WTC11 (cell line): Measurements from ENCODE around the gene CYP11A1. TPM values are rescaled to one million over a fixed set of nuclear protein-coding genes. Genes with fewer than 3 reads are reported as not detected.
A peak's percentile ranks its signal among the peaks of the same experiment; 100 is the strongest.

Experiments
- ATAC-seq: fragments of 200-7000 bp; cut with Tn5 transposase; 2 replicates; pipeline ENCODE4 v1.10.0; 2021; ENCODE audit warnings: mild to moderate bottlenecking, moderate library complexity
- CTCF ChIA-PET: fragments of 300-600 bp; sonication (Branson Sonifier 250); formaldehyde crosslinking; loops from one replicate; lab custom pipeline; 2021; ENCODE audit warnings: antibody characterized with exemption; lab: Charles Lee
- POLR2A ChIA-PET: fragments of 350-600 bp; sonication (Branson Sonifier 250); formaldehyde crosslinking; loops from one replicate; lab custom pipeline; 2021; ENCODE audit warnings: antibody characterized with exemption; lab: Charles Lee
- DNase-seq: peaks from one replicate; pipeline ENCODE4 v3.0.0; 2021; ENCODE audit warnings: low spot score
- H3K27ac Mint-ChIP-seq: 2 replicates; pipeline ENCODE4 v1.8.0; 2021; ENCODE audit warnings: mixed read lengths
- H3K27me3 Mint-ChIP-seq: 2 replicates; pipeline ENCODE4 v1.8.0; 2021; ENCODE audit warnings: low read depth, mild to moderate bottlenecking, moderate library complexity, mixed read lengths
- H3K36me3 Mint-ChIP-seq: 2 replicates; pipeline ENCODE4 v1.8.0; 2021; ENCODE audit warnings: mixed read lengths
- H3K4me1 Mint-ChIP-seq: 2 replicates; pipeline ENCODE4 v1.8.0; 2022; ENCODE audit warnings: mixed read lengths
- H3K4me3 Mint-ChIP-seq: 2 replicates; pipeline ENCODE4 v1.8.0; 2021; ENCODE audit warnings: mild to moderate bottlenecking, moderate library complexity, mixed read lengths
- H3K9me3 Mint-ChIP-seq: 2 replicates; pipeline ENCODE4 v1.8.0; 2021; ENCODE audit warnings: mixed read lengths
- AFF4 ChIP-seq: sonication (generic); formaldehyde crosslinking; IDR thresholded peaks from 2 replicates; pipeline ENCODE4 v1.8.1; 2023; ENCODE audit warnings: mild to moderate bottlenecking, missing genetic modification reagents, borderline replicate concordance
- CREB1 ChIP-seq: sonication (generic); formaldehyde crosslinking; IDR thresholded peaks from 2 replicates; pipeline ENCODE4 v1.8.0; 2023; ENCODE audit warnings: mild to moderate bottlenecking, missing genetic modification reagents
- CREM ChIP-seq: sonication (generic); formaldehyde crosslinking; IDR thresholded peaks from 2 replicates; pipeline ENCODE4 v1.8.1; 2022; ENCODE audit warnings: mild to moderate bottlenecking, missing genetic modification reagents, moderate library complexity
- ESRRA ChIP-seq: sonication (generic); formaldehyde crosslinking; IDR thresholded peaks from 2 replicates; pipeline ENCODE4 v1.8.1; 2022; ENCODE audit warnings: mild to moderate bottlenecking, missing genetic modification reagents, borderline replicate concordance
- GRHL2 ChIP-seq: fragments of 250-450 bp; sonication (Bioruptor Pico); IDR thresholded peaks from 2 replicates; pipeline ENCODE4 v1.8.0; 2022; ENCODE audit warnings: mild to moderate bottlenecking, moderate library complexity; ENCODE audit not compliant: insufficient replicate concordance, severe bottlenecking
- MLX ChIP-seq: sonication (generic); formaldehyde crosslinking; IDR thresholded peaks from 2 replicates; pipeline ENCODE4 v1.8.1; 2023; ENCODE audit warnings: mild to moderate bottlenecking, missing genetic modification reagents, moderate library complexity
- NR3C1 ChIP-seq: sonication (generic); formaldehyde crosslinking; conservative IDR thresholded peaks from 2 replicates; pipeline ENCODE4 v1.8.1; 2023; ENCODE audit warnings: low read depth, mild to moderate bottlenecking, missing genetic modification reagents
- OVOL2 ChIP-seq: fragments of 250-450 bp; sonication (Bioruptor Pico); IDR thresholded peaks from 2 replicates; pipeline ENCODE4 v1.9.0; 2021; ENCODE audit warnings: mild to moderate bottlenecking, borderline replicate concordance
- PRDM15 ChIP-seq: sonication (generic); formaldehyde crosslinking; IDR thresholded peaks from 2 replicates; pipeline ENCODE4 v1.8.0; 2022; ENCODE audit warnings: missing genetic modification reagents
- PRRX2 ChIP-seq: fragments of 250-450 bp; sonication (Bioruptor Pico); IDR thresholded peaks from 2 replicates; pipeline ENCODE4 v1.8.0; 2021; ENCODE audit warnings: mild to moderate bottlenecking
- SMAD4 ChIP-seq: sonication (generic); formaldehyde crosslinking; IDR thresholded peaks from 2 replicates; pipeline ENCODE4 v1.8.0; 2022; ENCODE audit warnings: mild to moderate bottlenecking, missing genetic modification reagents
- SP1 ChIP-seq: sonication (generic); formaldehyde crosslinking; conservative IDR thresholded peaks from 2 replicates; pipeline ENCODE4 v1.8.1; 2022; ENCODE audit warnings: missing genetic modification reagents
- TCF7 ChIP-seq: sonication (generic); formaldehyde crosslinking; IDR thresholded peaks from 2 replicates; pipeline ENCODE4 v1.8.0; 2022; ENCODE audit warnings: mild to moderate bottlenecking, low read depth, missing genetic modification reagents, moderate library complexity
- TEAD1 ChIP-seq: sonication (generic); formaldehyde crosslinking; IDR thresholded peaks from 2 replicates; pipeline ENCODE4 v1.8.0; 2022; ENCODE audit warnings: mild to moderate bottlenecking, missing genetic modification reagents
- TP53 ChIP-seq: sonication (generic); formaldehyde crosslinking; IDR thresholded peaks from 2 replicates; pipeline ENCODE4 v1.8.1; 2023; ENCODE audit warnings: mild to moderate bottlenecking, missing genetic modification reagents
- ZNF219 ChIP-seq: sonication (generic); formaldehyde crosslinking; IDR thresholded peaks from 2 replicates; pipeline ENCODE4 v1.8.0; 2023; ENCODE audit warnings: missing genetic modification reagents, mild to moderate bottlenecking, borderline replicate concordance
- ZNF671 ChIP-seq: fragments of 250-450 bp; sonication (Bioruptor Pico); IDR thresholded peaks from 2 replicates; pipeline ENCODE4 v1.8.0; 2021; ENCODE audit warnings: mild to moderate bottlenecking
- total RNA-seq: library from RNA; stranded (reverse); gene quantifications from 3 replicates; pipeline ENCODE4 v1.2.3, GENCODE V29; 2021
- TF ChIP-seq, protein P1 (sequence below): fragments of 250-450 bp; sonication (Bioruptor Pico); IDR thresholded peaks from 2 replicates; pipeline ENCODE4 v1.9.0; 2021; ENCODE audit warnings: moderate library complexity, mild to moderate bottlenecking, inconsistent platforms, borderline replicate concordance

Gene CYP11A1
- total RNA-seq, 1 experiment from 2014 or later: 3.4 TPM

- TF ChIP-seq PRDM15 (CRISPR knock-in tag): no peak
- TF ChIP-seq CREB1: no peak
- TF ChIP-seq GRHL2 (CRISPR knock-in tag): no peak
- TF ChIP-seq ZNF671 (CRISPR knock-in tag): no peak
- no peak for TF ChIP-seq PRRX2 (CRISPR knock-in tag)
These were observed 59.3 kb downstream of the CYP11A1 start (continued) for GRCh38 chr15:74307827-74308811.

DNA sequence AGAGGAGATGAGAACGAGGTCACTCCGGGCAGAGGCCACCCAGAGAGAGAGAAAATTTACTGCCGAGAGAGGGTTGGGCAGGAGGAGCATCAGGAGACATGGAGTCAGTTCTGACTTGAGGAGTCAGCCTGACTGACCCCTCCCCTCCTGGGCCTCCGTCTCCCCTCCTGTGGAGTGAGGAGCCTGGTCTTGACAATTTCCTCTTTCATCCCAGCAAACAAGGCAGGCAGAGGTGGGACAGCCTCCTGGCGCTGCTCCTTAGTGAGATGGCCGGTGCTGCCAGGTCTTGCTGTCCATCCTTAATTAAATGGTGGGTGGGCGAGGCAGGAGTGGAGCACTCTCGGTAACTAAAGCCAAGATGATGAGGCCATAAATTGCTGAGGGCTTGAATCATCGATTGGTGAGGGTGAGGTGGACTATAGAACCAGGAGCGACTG is 60.6 kb downstream of the CYP11A1 start:
- ATAC-seq: no peak
- no peak for DNase-seq
- H3K36me3 Mint-ChIP-seq: no peaks in the 10 kb centered on the region
- H3K27me3 Mint-ChIP-seq: peaks cover 41% of the 10 kb centered on the region
- H3K27ac Mint-ChIP-seq: no peak overlapping the region
- peaks cover 74% of the 10 kb centered on the region for H3K4me1 Mint-ChIP-seq
- TF ChIP-seq TEAD1 (no peak), PRDM15 (CRISPR knock-in tag) (peak; percentile 59; the same call in 1 of the 2 replicates)
- ChIA-PET CTCF (interaction anchor here (1.0 to 6.2 kb wide), 24 partner anchors 16 to 334 kb away, joined by 4 to 347 read pairs (median 18); partner anchors contain the start of genes ISLR, ISLR2, PML and STRA6), POLR2A (interaction anchor here (1.5 kb wide), 1 partner anchor 177 kb away, joined by 4 read pairs; the partner anchor contains the start of gene ISLR2)
- H3K4me3 Mint-ChIP-seq: no peak overlapping the region
- no peaks in the 10 kb centered on the region for H3K9me3 Mint-ChIP-seq

- Mint-ChIP-seq H3K9me3 (no peaks in the 10 kb centered on the region), H3K27me3 (peaks cover 50% of the 10 kb centered on the region), H3K36me3 (no peaks in the 10 kb centered on the region), H3K4me3 (no peak overlapping the region), H3K4me1 (peaks cover 81% of the 10 kb centered on the region), H3K27ac (no peak overlapping the region)
- no peak for TF ChIP-seq ZNF671 (CRISPR knock-in tag)
- TF ChIP-seq, protein P1, sequence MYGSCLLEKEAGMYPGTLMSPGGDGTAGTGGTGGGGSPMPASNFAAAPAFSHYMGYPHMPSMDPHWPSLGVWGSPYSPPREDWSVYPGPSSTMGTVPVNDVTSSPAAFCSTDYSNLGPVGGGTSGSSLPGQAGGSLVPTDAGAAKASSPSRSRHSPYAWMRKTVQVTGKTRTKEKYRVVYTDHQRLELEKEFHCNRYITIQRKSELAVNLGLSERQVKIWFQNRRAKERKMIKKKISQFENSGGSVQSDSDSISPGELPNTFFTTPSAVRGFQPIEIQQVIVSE (CRISPR knock-in tag): no peak
- no peak for TF ChIP-seq SP1
- no peak for TF ChIP-seq MLX (CRISPR knock-in tag)
- TF ChIP-seq ZNF219 (CRISPR knock-in tag): no peak
- no peak for TF ChIP-seq AFF4 (CRISPR knock-in tag)
- TF ChIP-seq OVOL2: no peak
- no peak for TF ChIP-seq TCF7 (CRISPR knock-in tag)
- TF ChIP-seq CREM (CRISPR knock-in tag): no peak
- TF ChIP-seq ESRRA (CRISPR knock-in tag): no peak
- no peak for TF ChIP-seq SMAD4 (CRISPR knock-in tag)
- no peak for TF ChIP-seq NR3C1 (CRISPR knock-in tag)
- no peak for TF ChIP-seq TP53 (CRISPR knock-in tag)
- ChIA-PET POLR2A (interaction anchor here (1.5 kb wide), 1 partner anchor 42 kb away, joined by 3 read pairs; no protein-coding TSS in a partner anchor), CTCF (interaction anchor here (1.3 to 6.2 kb wide), 5 partner anchors 9 to 177 kb away, joined by 4 to 53 read pairs (median 7); partner anchors contain the start of genes ISLR2 and STRA6)
- ATAC-seq (no peak), DNase-seq (no peak)
These were observed 61.8 kb downstream of the CYP11A1 start for GRCh38 chr15:74305687-74306086.
